Astrocyte (in vitro differentiated cells and primary cell): ENCODE measurements around the gene PCDHB12. TPM values are rescaled to one million over a fixed set of nuclear protein-coding genes. Genes with fewer than 3 reads are reported as not detected.
"Not testable (repeated sequence)": the region's sequence is repeated elsewhere in the genome, so short reads cannot be mapped to it uniquely, and the experiment has no call there.

Experiments used
- DNase-seq: peaks from one replicate; pipeline ENCODE4 v3.0.0-alpha.2; 2010; ENCODE audit warnings: low read depth
- FAIRE-seq: peaks from 2 replicates; lab custom pipeline; 2011; peaks lifted over from hg19 to GRCh38; lab: Jason Lieb, UNC
- H2AFZ ChIP-seq: 2 replicates; pipeline ENCODE4 v1.6.0; 2012; ENCODE audit warnings: low read depth, low read length, inconsistent platforms
- H3K27ac ChIP-seq: 2 replicates; pipeline ENCODE4 v1.5.1; 2011; ENCODE audit warnings: low read depth, low read length, inconsistent platforms
- H3K27me3 ChIP-seq: 2 replicates; pipeline ENCODE4 v1.6.0; 2011; ENCODE audit warnings: low read length, inconsistent platforms; ENCODE audit not compliant: insufficient read depth
- H3K36me3 ChIP-seq: 2 replicates; pipeline ENCODE4 v1.5.1; 2011; ENCODE audit warnings: low read length, inconsistent platforms; ENCODE audit not compliant: insufficient read depth
- H3K4me1 ChIP-seq: 2 replicates; pipeline ENCODE4 v1.5.1; 2011; ENCODE audit warnings: low read length, inconsistent platforms; ENCODE audit not compliant: insufficient read depth
- H3K4me2 ChIP-seq: 2 replicates; pipeline ENCODE4 v1.6.0; 2012; ENCODE audit warnings: low read length, inconsistent platforms
- H3K4me3 ChIP-seq: 2 replicates; pipeline ENCODE4 v1.5.1; 2011; ENCODE audit warnings: low read depth, mild to moderate bottlenecking, low read length, inconsistent platforms; ENCODE audit not compliant: insufficient read depth
- H3K79me2 ChIP-seq: 2 replicates; pipeline ENCODE4 v1.6.0; 2012; ENCODE audit warnings: mild to moderate bottlenecking, low read length, inconsistent platforms; ENCODE audit not compliant: insufficient read depth
- H3K9ac ChIP-seq: 2 replicates; pipeline ENCODE4 v1.6.0; 2012; ENCODE audit warnings: mild to moderate bottlenecking, low read length, inconsistent platforms
- H3K9me3 ChIP-seq: 2 replicates; pipeline ENCODE4 v1.5.1; 2012; ENCODE audit warnings: low read depth, mild to moderate bottlenecking, low read length, inconsistent platforms; ENCODE audit not compliant: insufficient read depth
- H4K20me1 ChIP-seq: 2 replicates; pipeline ENCODE4 v1.6.0; 2012; ENCODE audit warnings: low read length, inconsistent platforms; ENCODE audit not compliant: insufficient read depth
- H3K27ac Mint-ChIP-seq: one replicate; pipeline ENCODE4 v1.8.0; 2021; ENCODE audit warnings: mild to moderate bottlenecking, mixed read lengths; ENCODE audit not compliant: unreplicated experiment
- H3K27me3 Mint-ChIP-seq: one replicate; pipeline ENCODE4 v1.8.0; 2021; ENCODE audit warnings: low read depth, mixed read lengths; ENCODE audit not compliant: unreplicated experiment
- H3K36me3 Mint-ChIP-seq: one replicate; pipeline ENCODE4 v1.8.0; 2021; ENCODE audit warnings: low read depth, mixed read lengths; ENCODE audit not compliant: unreplicated experiment
- H3K4me1 Mint-ChIP-seq: one replicate; pipeline ENCODE4 v1.8.0; 2021; ENCODE audit warnings: low read depth, mixed read lengths; ENCODE audit not compliant: unreplicated experiment
- H3K4me3 Mint-ChIP-seq: one replicate; pipeline ENCODE4 v1.8.0; 2021; ENCODE audit warnings: mild to moderate bottlenecking, moderate library complexity, mixed read lengths; ENCODE audit not compliant: unreplicated experiment
- H3K9me3 Mint-ChIP-seq: one replicate; pipeline ENCODE4 v1.8.0; 2021; ENCODE audit warnings: mild to moderate bottlenecking, mixed read lengths; ENCODE audit not compliant: unreplicated experiment
- total RNA-seq: library from RNA; stranded (reverse); gene quantifications from 2 replicates; pipeline ENCODE4 v1.2.1, GENCODE V29; 2021

Gene PCDHB12
- total RNA-seq, 1 donor from 2014 or later: 1.2 TPM

DNA sequence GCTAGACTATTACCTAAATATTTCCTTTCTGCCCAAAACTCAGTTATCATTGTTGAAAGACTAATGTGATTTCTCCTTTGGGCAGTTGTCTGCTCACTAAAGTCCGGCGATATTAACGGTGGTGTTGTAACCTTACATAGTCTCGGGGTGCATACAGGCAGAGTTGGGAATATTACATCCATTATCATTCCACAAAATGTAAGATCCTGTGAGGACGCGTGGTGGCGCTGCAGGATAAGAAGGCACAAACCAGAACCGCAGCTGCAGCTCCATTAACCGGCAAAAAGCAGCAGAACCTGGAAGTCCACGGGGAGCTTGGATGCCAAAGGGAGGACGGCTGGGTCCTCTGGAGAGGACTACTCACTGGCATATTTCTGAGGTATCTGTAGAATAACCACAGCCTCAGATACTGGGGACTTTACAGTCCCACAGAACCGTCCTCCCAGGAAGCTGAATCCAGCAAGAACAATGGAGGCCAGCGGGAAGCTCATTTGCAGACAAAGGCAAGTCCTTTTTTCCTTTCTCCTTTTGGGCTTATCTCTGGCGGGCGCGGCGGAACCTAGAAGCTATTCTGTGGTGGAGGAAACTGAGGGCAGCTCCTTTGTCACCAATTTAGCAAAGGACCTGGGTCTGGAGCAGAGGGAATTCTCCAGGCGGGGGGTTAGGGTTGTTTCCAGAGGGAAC is 5.3 kb downstream of the PCDHB12 start, which contains the start of gene PCDHB13:
PCDHB13 (plus strand) TSS at position 264 of the 684 bp plus-strand sequence; CDS start at position 469, 205 bp downstream.
- H3K9me3 ChIP-seq, H3K27me3 Mint-ChIP-seq, H3K4me3 ChIP-seq, FAIRE-seq, H3K27ac Mint-ChIP-seq, H3K27me3 ChIP-seq, H3K4me2 ChIP-seq, H3K36me3 ChIP-seq, H3K27ac ChIP-seq, H3K4me1 Mint-ChIP-seq, DNase-seq, H4K20me1 ChIP-seq, H2AFZ ChIP-seq, H3K4me1 ChIP-seq, H3K79me2 ChIP-seq, H3K9ac ChIP-seq: not testable (repeated sequence)
- H3K4me3 Mint-ChIP-seq: peak within 1 kb of the TSS; percentile 40
- H3K36me3 Mint-ChIP-seq: peaks cover 20% of the 10 kb centered on the region
- H3K9me3 Mint-ChIP-seq: peaks cover 26% of the 10 kb centered on the region

DNA sequence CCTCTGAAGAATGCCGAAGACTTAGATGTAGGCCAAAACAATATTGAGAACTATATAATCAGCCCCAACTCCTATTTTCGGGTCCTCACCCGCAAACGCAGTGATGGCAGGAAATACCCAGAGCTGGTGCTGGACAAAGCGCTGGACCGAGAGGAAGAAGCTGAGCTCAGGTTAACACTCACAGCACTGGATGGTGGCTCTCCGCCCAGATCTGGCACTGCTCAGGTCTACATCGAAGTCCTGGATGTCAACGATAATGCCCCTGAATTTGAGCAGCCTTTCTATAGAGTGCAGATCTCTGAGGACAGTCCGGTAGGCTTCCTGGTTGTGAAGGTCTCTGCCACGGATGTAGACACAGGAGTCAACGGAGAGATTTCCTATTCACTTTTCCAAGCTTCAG is 6.1 kb downstream of the PCDHB12 start:
- not testable (repeated sequence) for H3K4me1 Mint-ChIP-seq, H3K9ac ChIP-seq, H3K27ac ChIP-seq, H3K4me1 ChIP-seq, H3K4me3 ChIP-seq, H4K20me1 ChIP-seq, H3K4me2 ChIP-seq, H3K27ac Mint-ChIP-seq, H3K9me3 ChIP-seq, DNase-seq, H3K4me3 Mint-ChIP-seq, H3K36me3 ChIP-seq, H3K79me2 ChIP-seq, H3K27me3 ChIP-seq, FAIRE-seq, H3K27me3 Mint-ChIP-seq, H2AFZ ChIP-seq
- Mint-ChIP-seq H3K36me3 (peaks cover 20% of the 10 kb centered on the region), H3K9me3 (peaks cover 30% of the 10 kb centered on the region)

DNA sequence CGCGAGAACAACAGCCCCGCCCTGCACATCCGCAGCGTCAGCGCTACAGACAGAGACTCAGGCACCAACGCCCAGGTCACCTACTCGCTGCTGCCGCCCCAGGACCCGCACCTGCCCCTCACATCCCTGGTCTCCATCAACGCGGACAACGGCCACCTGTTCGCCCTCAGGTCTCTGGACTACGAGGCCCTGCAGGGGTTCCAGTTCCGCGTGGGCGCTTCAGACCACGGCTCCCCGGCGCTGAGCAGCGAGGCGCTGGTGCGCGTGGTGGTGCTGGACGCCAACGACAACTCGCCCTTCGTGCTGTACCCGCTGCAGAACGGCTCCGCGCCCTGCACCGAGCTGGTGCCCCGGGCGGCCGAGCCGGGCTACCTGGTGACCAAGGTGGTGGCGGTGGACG is 7.0 kb downstream of the PCDHB12 start:
- H3K36me3 ChIP-seq, H3K9ac ChIP-seq, H3K4me1 ChIP-seq, H3K27me3 Mint-ChIP-seq, H3K4me3 Mint-ChIP-seq, FAIRE-seq, H3K27ac ChIP-seq, H3K79me2 ChIP-seq, H3K9me3 ChIP-seq, DNase-seq, H3K27ac Mint-ChIP-seq, H3K4me3 ChIP-seq, H3K4me2 ChIP-seq, H4K20me1 ChIP-seq, H2AFZ ChIP-seq, H3K27me3 ChIP-seq, H3K4me1 Mint-ChIP-seq: not testable (repeated sequence)
- Mint-ChIP-seq H3K36me3 (peaks cover 15% of the 10 kb centered on the region), H3K9me3 (peaks cover 32% of the 10 kb centered on the region)

- H3K4me1 Mint-ChIP-seq, H3K27me3 ChIP-seq, H3K4me2 ChIP-seq, H2AFZ ChIP-seq, H3K4me3 Mint-ChIP-seq, H3K4me1 ChIP-seq, H3K9me3 ChIP-seq, H3K27me3 Mint-ChIP-seq, H3K4me3 ChIP-seq, H3K79me2 ChIP-seq, H4K20me1 ChIP-seq, H3K36me3 ChIP-seq, DNase-seq, H3K27ac ChIP-seq, H3K27ac Mint-ChIP-seq, H3K9ac ChIP-seq, FAIRE-seq: not testable (repeated sequence)
- peaks cover 30% of the 10 kb centered on the region for H3K9me3 Mint-ChIP-seq
- peaks cover 15% of the 10 kb centered on the region for H3K36me3 Mint-ChIP-seq
Measured at GRCh38 chr5:141216035-141216434, 7.5 kb downstream of the PCDHB12 start.
